ENCODE measurements around the gene MAPK10. TPM values are rescaled to one million over a fixed set of nuclear protein-coding genes. Genes with fewer than 3 reads are reported as not detected.

Gene MAPK10
- total and polyA plus RNA-seq, 7 experiments from 2014 or later: 0.54 TPM; not detected in 6

- DNase-seq: no peak
- Mint-ChIP-seq H3K27ac (no peak overlapping the region), H3K4me1 (no peaks in the 10 kb centered on the region), H3K27me3 (no peaks in the 10 kb centered on the region), H3K4me3 (no peak overlapping the region), H3K36me3 (no peaks in the 10 kb centered on the region), H3K9me3 (peaks cover 0 to 9% (median 0%) of the 10 kb centered on the region in 11 donors)
- ATAC-seq: no peak
- H3K4me3 ChIP-seq (ENCODE audit: low read length): no peak overlapping the region
- no peak overlapping the region for H3K27ac ChIP-seq (ENCODE audit: low read depth, low read length)
- H3K4me1 ChIP-seq (ENCODE audit: control insufficient read depth in 2 of 2, insufficient read depth in 2 of 2, low read length in 2 of 2): no peaks in the 10 kb centered on the region
- ChIA-PET CTCF (no interaction called here), POLR2A (no interaction called here)
- H3K27me3 ChIP-seq (ENCODE audit: control insufficient read depth in 2 of 2, insufficient read depth in 2 of 2, low read length in 2 of 2): no peaks in the 10 kb centered on the region
- no peaks in the 10 kb centered on the region for H3K9me3 ChIP-seq (ENCODE audit: control insufficient read depth in 2 of 3, low read length in 3 of 3)
- intact Hi-C loops (cut with micrococcal nuclease): no loop called here
- no peaks in the 10 kb centered on the region for H3K36me3 ChIP-seq (ENCODE audit: control insufficient read depth in 2 of 3, insufficient read depth in 3 of 3, low read length in 3 of 3)
These were observed 228.4 kb downstream of the MAPK10 start for GRCh38 chr4:86131456-86131855.

- Mint-ChIP-seq H3K4me1 (no peaks in the 10 kb centered on the region), H3K9me3 (peaks cover 0 to 9% (median 0%) of the 10 kb centered on the region in 11 donors), H3K4me3 (no peak overlapping the region), H3K27me3 (no peaks in the 10 kb centered on the region), H3K36me3 (no peaks in the 10 kb centered on the region), H3K27ac (no peak overlapping the region)
- ATAC-seq (no peak), DNase-seq (no peak)
- ChIA-PET CTCF (no interaction called here), POLR2A (no interaction called here)
- Histone ChIP-seq H3K4me1 (ENCODE audit: control insufficient read depth in 2 of 2, insufficient read depth in 2 of 2, low read length in 2 of 2) (no peaks in the 10 kb centered on the region), H3K36me3 (ENCODE audit: control insufficient read depth in 2 of 3, insufficient read depth in 3 of 3, low read length in 3 of 3) (no peaks in the 10 kb centered on the region), H3K27ac (ENCODE audit: low read depth, low read length) (no peak overlapping the region), H3K9me3 (ENCODE audit: control insufficient read depth in 2 of 3, low read length in 3 of 3) (no peaks in the 10 kb centered on the region), H3K27me3 (ENCODE audit: control insufficient read depth in 2 of 2, insufficient read depth in 2 of 2, low read length in 2 of 2) (no peaks in the 10 kb centered on the region), H3K4me3 (ENCODE audit: low read length) (no peak overlapping the region)
- intact Hi-C loops (cut with micrococcal nuclease): no loop called here
These were observed 229.5 kb downstream of the MAPK10 start for GRCh38 chr4:86130160-86130933.

DNA sequence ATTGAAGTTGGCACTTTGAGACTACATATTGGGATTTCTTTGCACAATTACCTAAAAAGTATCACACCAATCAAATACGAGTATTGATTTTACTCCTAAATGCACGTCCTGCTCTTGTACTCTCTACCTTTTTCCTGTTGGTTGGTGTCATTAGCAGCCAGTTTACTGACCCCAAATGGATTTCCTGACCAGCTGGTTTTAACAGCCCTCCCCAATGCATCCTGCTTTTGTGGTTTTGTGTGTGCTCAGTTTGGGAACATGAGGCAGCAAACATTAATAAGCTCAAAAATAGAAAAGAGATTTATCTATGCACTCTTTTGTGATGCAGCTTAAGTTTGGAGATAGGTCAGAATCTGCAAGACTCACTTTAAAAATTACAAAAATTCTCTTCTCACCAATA lies 230.3 kb downstream of the MAPK10 start:
- Histone ChIP-seq H3K27ac (ENCODE audit: low read depth, low read length) (no peak overlapping the region), H3K27me3 (ENCODE audit: control insufficient read depth in 2 of 2, insufficient read depth in 2 of 2, low read length in 2 of 2) (no peaks in the 10 kb centered on the region), H3K4me1 (ENCODE audit: control insufficient read depth in 2 of 2, insufficient read depth in 2 of 2, low read length in 2 of 2) (no peaks in the 10 kb centered on the region), H3K4me3 (ENCODE audit: low read length) (no peak overlapping the region), H3K9me3 (ENCODE audit: control insufficient read depth in 2 of 3, low read length in 3 of 3) (no peaks in the 10 kb centered on the region), H3K36me3 (ENCODE audit: control insufficient read depth in 2 of 3, insufficient read depth in 3 of 3, low read length in 3 of 3) (no peaks in the 10 kb centered on the region)
- Mint-ChIP-seq H3K27ac (no peak overlapping the region), H3K4me3 (no peak overlapping the region), H3K9me3 (peaks cover 0 to 9% (median 0%) of the 10 kb centered on the region in 11 donors), H3K27me3 (no peaks in the 10 kb centered on the region), H3K36me3 (no peaks in the 10 kb centered on the region), H3K4me1 (no peaks in the 10 kb centered on the region)
- ATAC-seq: no peak
- DNase-seq: no peak
- POLR2A ChIA-PET: no interaction called here
- intact Hi-C loops (cut with micrococcal nuclease): no loop called here
- CTCF ChIA-PET: no interaction called here

DNA sequence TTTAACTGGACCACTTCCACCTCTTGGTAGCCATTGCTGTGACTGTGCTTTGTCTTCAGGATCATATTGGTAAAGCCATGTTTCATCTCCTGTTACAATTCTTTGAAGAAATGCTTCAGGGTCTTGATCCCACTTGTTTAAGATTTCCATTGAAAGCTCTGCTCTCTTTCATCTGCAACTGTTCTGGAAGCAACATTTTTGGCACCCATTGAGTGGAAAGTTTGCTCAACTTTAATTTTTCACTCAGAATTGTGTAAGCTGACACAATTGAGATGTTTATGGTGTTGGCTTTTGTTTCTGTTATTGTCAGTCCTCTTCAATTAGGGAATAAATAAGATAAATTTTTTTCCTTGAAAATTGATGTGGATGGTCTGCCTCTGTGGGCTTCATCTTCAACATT lies 237.4 kb downstream of the MAPK10 start:
- no peak overlapping the region for H3K4me3 ChIP-seq (ENCODE audit: low read length)
- intact Hi-C loops (cut with micrococcal nuclease): no loop called here
- DNase-seq: no peak

GRCh38 chr4:86118711-86119110 lies 241.1 kb downstream of the MAPK10 start:
- no peaks in the 10 kb centered on the region for H3K4me1 Mint-ChIP-seq
- ATAC-seq: no peak
- POLR2A ChIA-PET: no interaction called here

More for the DNA sequence above, 237.4 kb downstream of the MAPK10 start:
- H3K27me3 ChIP-seq (ENCODE audit: control insufficient read depth in 2 of 2, insufficient read depth in 2 of 2, low read length in 2 of 2): no peaks in the 10 kb centered on the region
- H3K36me3 ChIP-seq (ENCODE audit: control insufficient read depth in 2 of 3, insufficient read depth in 3 of 3, low read length in 3 of 3): no peaks in the 10 kb centered on the region
- Mint-ChIP-seq H3K9me3 (peaks cover 0 to 10% (median 2%) of the 10 kb centered on the region in 11 donors), H3K36me3 (no peaks in the 10 kb centered on the region), H3K27ac (no peak overlapping the region), H3K27me3 (no peaks in the 10 kb centered on the region), H3K4me3 (no peak overlapping the region), H3K4me1 (no peaks in the 10 kb centered on the region)
- CTCF ChIA-PET: no interaction called here
- H3K4me1 ChIP-seq (ENCODE audit: control insufficient read depth in 2 of 2, insufficient read depth in 2 of 2, low read length in 2 of 2): no peaks in the 10 kb centered on the region
- no peaks in the 10 kb centered on the region for H3K9me3 ChIP-seq (ENCODE audit: control insufficient read depth in 2 of 3, low read length in 3 of 3)
- no peak overlapping the region for H3K27ac ChIP-seq (ENCODE audit: low read depth, low read length)
- ATAC-seq: no peak
- POLR2A ChIA-PET: no interaction called here

GRCh38 chr4:86117705-86118302 lies 242.0 kb downstream of the MAPK10 start:
- intact Hi-C loops (cut with micrococcal nuclease): no loop called here
- H3K4me1 ChIP-seq (ENCODE audit: control insufficient read depth in 2 of 2, insufficient read depth in 2 of 2, low read length in 2 of 2): no peaks in the 10 kb centered on the region
- no peak overlapping the region for H3K27ac Mint-ChIP-seq
- H3K27me3 ChIP-seq (ENCODE audit: control insufficient read depth in 2 of 2, insufficient read depth in 2 of 2, low read length in 2 of 2): no peaks in the 10 kb centered on the region
- peaks cover 0 to 14% (median 2%) of the 10 kb centered on the region in 11 donors for H3K9me3 Mint-ChIP-seq
- ChIA-PET CTCF (no interaction called here), POLR2A (no interaction called here)
- H3K36me3 Mint-ChIP-seq: no peaks in the 10 kb centered on the region
- no peak overlapping the region for H3K27ac ChIP-seq (ENCODE audit: low read depth, low read length)
- no peaks in the 10 kb centered on the region for H3K4me1 Mint-ChIP-seq
- no peaks in the 10 kb centered on the region for H3K27me3 Mint-ChIP-seq
- H3K9me3 ChIP-seq (ENCODE audit: control insufficient read depth in 2 of 3, low read length in 3 of 3): no peaks in the 10 kb centered on the region
- H3K4me3 Mint-ChIP-seq: no peak overlapping the region
- DNase-seq (no peak), ATAC-seq (no peak)
- no peaks in the 10 kb centered on the region for H3K36me3 ChIP-seq (ENCODE audit: control insufficient read depth in 2 of 3, insufficient read depth in 3 of 3, low read length in 3 of 3)
- H3K4me3 ChIP-seq (ENCODE audit: low read length): no peak overlapping the region

More at GRCh38 chr4:86118711-86119110, 241.1 kb downstream of the MAPK10 start:
- Histone ChIP-seq H3K4me1 (ENCODE audit: control insufficient read depth in 2 of 2, insufficient read depth in 2 of 2, low read length in 2 of 2) (no peaks in the 10 kb centered on the region), H3K9me3 (ENCODE audit: control insufficient read depth in 2 of 3, low read length in 3 of 3) (no peaks in the 10 kb centered on the region), H3K36me3 (ENCODE audit: control insufficient read depth in 2 of 3, insufficient read depth in 3 of 3, low read length in 3 of 3) (no peaks in the 10 kb centered on the region), H3K27ac (ENCODE audit: low read depth, low read length) (no peak overlapping the region), H3K27me3 (ENCODE audit: control insufficient read depth in 2 of 2, insufficient read depth in 2 of 2, low read length in 2 of 2) (no peaks in the 10 kb centered on the region), H3K4me3 (ENCODE audit: low read length) (no peak overlapping the region)
- DNase-seq: no peak
- H3K9me3 Mint-ChIP-seq: peaks cover 0 to 10% (median 1%) of the 10 kb centered on the region in 11 donors
- H3K4me3 Mint-ChIP-seq: no peak overlapping the region
- H3K27ac Mint-ChIP-seq: no peak overlapping the region
- CTCF ChIA-PET: no interaction called here
- H3K36me3 Mint-ChIP-seq: no peaks in the 10 kb centered on the region
- intact Hi-C loops (cut with micrococcal nuclease): no loop called here
- H3K27me3 Mint-ChIP-seq: no peaks in the 10 kb centered on the region

DNA sequence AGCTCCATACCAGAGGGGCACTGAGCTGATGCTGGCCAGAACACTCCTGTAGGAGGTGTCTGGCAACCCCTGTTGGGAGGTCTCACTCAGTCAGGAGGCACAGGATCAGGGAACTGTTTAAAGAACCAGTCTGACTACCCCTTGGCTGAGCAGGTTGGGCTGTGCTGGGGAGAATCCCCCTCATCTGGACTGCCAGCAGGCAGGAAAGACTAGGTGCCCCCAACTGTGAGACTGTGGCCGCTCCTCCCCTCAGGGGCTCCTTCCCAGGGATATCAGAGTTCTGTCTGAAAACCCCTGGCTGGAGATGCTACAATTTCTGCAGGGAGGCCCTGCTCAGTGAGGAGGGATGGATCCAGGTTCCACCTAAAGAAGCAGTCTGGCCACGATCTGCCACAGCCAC lies 245.3 kb downstream of the MAPK10 start:
- Histone ChIP-seq H3K27me3 (ENCODE audit: control insufficient read depth in 2 of 2, insufficient read depth in 2 of 2, low read length in 2 of 2) (no peaks in the 10 kb centered on the region), H3K4me3 (ENCODE audit: low read length) (no peak overlapping the region), H3K4me1 (ENCODE audit: control insufficient read depth in 2 of 2, insufficient read depth in 2 of 2, low read length in 2 of 2) (no peaks in the 10 kb centered on the region), H3K9me3 (ENCODE audit: control insufficient read depth in 2 of 3, low read length in 3 of 3) (no peaks in the 10 kb centered on the region), H3K27ac (ENCODE audit: low read depth, low read length) (no peak overlapping the region), H3K36me3 (ENCODE audit: control insufficient read depth in 2 of 3, insufficient read depth in 3 of 3, low read length in 3 of 3) (no peaks in the 10 kb centered on the region)
- intact Hi-C loops (cut with micrococcal nuclease): no loop called here
- ATAC-seq (no peak), DNase-seq (no peak)
- Mint-ChIP-seq H3K9me3 (peaks cover 0 to 30% (median 7%) of the 10 kb centered on the region in 11 donors), H3K36me3 (peaks cover 0 to 3% (median 0%) of the 10 kb centered on the region in 5 donors), H3K27me3 (no peaks in the 10 kb centered on the region), H3K4me3 (no peak overlapping the region), H3K27ac (no peak overlapping the region), H3K4me1 (no peaks in the 10 kb centered on the region)
- POLR2A ChIA-PET: no interaction called here
- CTCF ChIA-PET: no interaction called here
